ENCODE results near the gene STIMATE. TPM values are rescaled to one million over a fixed set of nuclear protein-coding genes. Genes with fewer than 3 reads are reported as not detected.

The STIMATE gene
- total and polyA plus RNA-seq, 2 of the 4 experiments (the other 2 are of a cell fraction) = 10.6 to 17.8 TPM

- Histone ChIP-seq H3K4ac (ENCODE audit: low read depth, low read length) (no peak overlapping the region), H3K4me1 (ENCODE audit: control insufficient read depth, insufficient read depth, low read length) (peaks cover 9% of the 10 kb centered on the region; the same call in 1 of the 2 replicates), H2AK9ac (replicated peaks; ENCODE audit: low read depth, low read length, poor library complexity) (no peak overlapping the region), H2BK15ac (ENCODE audit: low read depth, low read length) (no peak overlapping the region), H4K91ac (ENCODE audit: insufficient read depth, low read depth, low read length) (no peak overlapping the region), H3K27me3 (ENCODE audit: control insufficient read depth, insufficient read depth, low read length) (no peaks in the 10 kb centered on the region), H2BK20ac (ENCODE audit: low read depth, low read length) (no peak overlapping the region), H2AK5ac (ENCODE audit: low read depth, low read length) (no peak overlapping the region), H3K9me1 (ENCODE audit: insufficient read depth, low read length) (no peaks in the 10 kb centered on the region; the same call in 1 of the 2 replicates), H3K4me2 (ENCODE audit: low read depth, low read length) (no peak overlapping the region), H4K20me1 (ENCODE audit: insufficient read depth, low read length) (no peaks in the 10 kb centered on the region; the same call in 1 of the 2 replicates), H4K8ac (ENCODE audit: low read depth in 2 of 2, low read length in 2 of 2) (no peak overlapping the region), H2BK120ac (ENCODE audit: low read depth, low read length) (no peak overlapping the region), H3K27ac (ENCODE audit: insufficient read depth, low read length) (no peak overlapping the region), H3K79me1 (ENCODE audit: low read depth in 1 of 2, low read length in 2 of 2) (no peaks in the 10 kb centered on the region; a peak in 1 of 4 replicates), H3K23ac (ENCODE audit: low read depth, low read length) (no peak overlapping the region), H2AFZ (replicated peaks; ENCODE audit: low read length, poor library complexity) (no peak overlapping the region), H3K36me3 (ENCODE audit: control insufficient read depth, insufficient read depth, low read length) (peaks cover 19% of the 10 kb centered on the region), H3K14ac (replicated peaks; ENCODE audit: low read depth, low read length) (no peak overlapping the region), H2BK5ac (ENCODE audit: low read depth, low read length, poor library complexity, severe bottlenecking) (no peak overlapping the region), H3K9ac (ENCODE audit: low read depth, low read length) (no peak overlapping the region), H3K56ac (ENCODE audit: extremely low read depth, insufficient read depth, low read length) (no peak overlapping the region), H3K9me3 (ENCODE audit: control insufficient read depth, insufficient read depth, low read length) (no peaks in the 10 kb centered on the region), H4K5ac (ENCODE audit: low read depth, low read length) (no peak overlapping the region), H3K18ac (ENCODE audit: low read depth, low read length) (no peak overlapping the region), H3K4me3 (ENCODE audit: insufficient read depth, low read depth, low read length) (no peak overlapping the region)
- intact Hi-C loops (cut with micrococcal nuclease) = no loop called here
- TF ChIP-seq BHLHE40 (IDR thresholded peaks at IDR 0.05; ENCODE audit: low read depth, low read length) (no peak), MAFK (IDR thresholded peaks at IDR 0.05; ENCODE audit: low read depth, low read length) (no peak), MAZ (IDR thresholded peaks at IDR 0.05; ENCODE audit: borderline replicate concordance, low read depth, low read length) (no peak), RFX5 (IDR thresholded peaks at IDR 0.05; ENCODE audit: low read depth, low read length) (no peak), ELK1 (IDR thresholded peaks at IDR 0.05; ENCODE audit: borderline replicate concordance, low read depth, low read length) (no peak), SMC3 (IDR thresholded peaks at IDR 0.05; ENCODE audit: low read depth, low read length) (no peak), MXI1 (IDR thresholded peaks at IDR 0.05; ENCODE audit: borderline replicate concordance, low read depth, low read length) (no peak), USF2 (IDR thresholded peaks at IDR 0.05; ENCODE audit: low read depth, low read length) (no peak), POLR2A (IDR thresholded peaks at IDR 0.05; ENCODE audit: low read depth, low read length) (no peak), CTCF (conservative IDR thresholded peaks at IDR 0.05; ENCODE audit: low read depth, low read length) (no peak), CEBPB (IDR thresholded peaks at IDR 0.05; ENCODE audit: low read depth, low read length) (no peak), RAD21 (IDR thresholded peaks at IDR 0.05; ENCODE audit: low read length) (no peak)
- ATAC-seq (ENCODE audit: low read depth) = no peak
- dilution Hi-C loops (cut with HindIII; ENCODE audit: low sequenced_read_pairs, unreplicated experiment) = no loop called here
- CTCF ChIA-PET = no interaction called here
- no peak for DNase-seq
- 86% methylated on average over 2 of the region's 6 CpGs; no CpG with 5 or more reads in 1 of the 2 experiments for WGBS, 2 experiments (ENCODE audit: extremely low coverage in 2 of 2, insufficient read length in 1 of 2)
- POLR2A ChIA-PET (ENCODE audit: unreplicated experiment) = no interaction called here
- BruUV-seq (replicated peaks) = no TSS peak
- in situ Hi-C loops (cut with MboI; ENCODE audit: low sequenced_read_pairs) = no loop called here
Observed at GRCh38 chr3:52847241-52847640, 50.1 kb downstream of the STIMATE start.

Measured in IMR-90 (cell line).